Measurements from ENCODE around the gene BTBD9. TPM values are rescaled to one million over a fixed set of nuclear protein-coding genes. Genes with fewer than 3 reads are reported as not detected.

BTBD9 gene
- total RNA-seq, 1 donor from 2014 or later: 23.0 TPM

DNA sequence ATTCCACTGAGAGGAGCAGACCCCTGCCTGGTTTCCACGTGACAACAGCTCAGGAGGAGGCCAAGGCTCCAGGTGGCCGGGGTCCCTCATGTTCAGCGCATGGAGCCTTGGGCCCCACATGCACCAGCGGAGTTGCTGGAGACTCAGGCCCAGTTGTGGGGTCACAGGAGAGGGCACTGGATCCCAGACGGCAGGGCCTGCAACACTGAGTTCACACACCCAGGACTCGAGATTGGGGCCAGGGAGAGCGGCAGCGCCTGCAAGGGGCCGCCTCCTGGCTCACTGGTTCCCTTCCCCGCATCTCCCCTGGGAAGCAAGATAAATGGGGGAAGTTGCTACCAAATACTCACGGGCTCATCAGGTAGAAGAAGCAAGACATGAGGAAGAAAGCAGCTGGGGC is 472.1 kb downstream of the BTBD9 start:
- peaks cover 8% of the 10 kb centered on the region for H3K4me1 Mint-ChIP-seq
- no peak for TF ChIP-seq CTCF (IDR thresholded peaks at IDR 0.05; ENCODE audit: unreplicated experiment)
- H3K27ac Mint-ChIP-seq: no peak overlapping the region
- no peaks in the 10 kb centered on the region for H3K36me3 Mint-ChIP-seq
- no peaks in the 10 kb centered on the region for H3K27me3 Mint-ChIP-seq (ENCODE audit: low read depth)
- H3K4me3 Mint-ChIP-seq: no peak overlapping the region
- no peak for DNase-seq (ENCODE audit: low spot score in 2 of 2, unreplicated experiment in 2 of 2)
- H3K9me3 Mint-ChIP-seq: no peaks in the 10 kb centered on the region

DNA sequence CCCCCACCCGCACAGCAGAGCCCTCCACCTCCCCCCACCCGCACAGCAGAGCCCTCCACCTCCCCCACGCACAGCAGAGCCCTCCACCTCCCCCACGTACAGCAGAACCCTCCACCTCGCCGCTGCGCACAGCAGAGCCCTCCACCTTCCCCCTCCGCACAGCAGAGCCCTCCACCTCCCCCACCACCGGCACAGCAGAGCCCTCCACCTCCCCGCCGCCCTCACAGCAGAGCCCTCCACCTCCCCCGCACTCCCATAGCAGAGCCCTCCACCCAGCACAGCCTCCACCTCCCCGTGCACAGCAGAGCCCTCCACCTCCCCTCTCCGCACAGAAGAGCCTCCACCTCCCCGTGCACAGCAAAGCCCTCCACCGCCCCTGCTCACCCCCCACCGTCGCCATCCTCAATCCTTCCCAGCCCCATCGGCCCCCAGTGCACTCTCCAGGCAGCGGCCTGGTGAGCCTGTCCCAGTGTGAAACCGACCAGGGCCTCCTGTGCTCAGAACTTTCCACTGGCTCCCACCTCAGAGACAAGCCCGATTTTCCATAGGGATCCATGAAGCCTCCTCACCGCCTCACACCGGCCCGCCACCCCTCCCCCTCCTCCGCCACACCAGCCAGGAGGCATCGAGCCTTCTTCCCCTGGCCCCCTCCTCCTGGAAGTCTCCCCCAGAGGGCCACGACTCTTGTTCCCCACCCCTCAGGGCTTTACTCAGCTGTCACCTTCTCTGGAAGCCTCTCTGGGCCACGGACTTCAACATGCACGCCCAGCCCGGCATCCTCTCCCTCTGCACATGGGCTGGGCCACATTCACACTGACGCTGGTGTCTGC is 473.1 kb downstream of the BTBD9 start:
- peaks cover under 1% of the 10 kb centered on the region for H3K36me3 Mint-ChIP-seq
- no peak for TF ChIP-seq CTCF (IDR thresholded peaks at IDR 0.05; ENCODE audit: unreplicated experiment)
- no peaks in the 10 kb centered on the region for H3K27me3 Mint-ChIP-seq (ENCODE audit: low read depth)
- H3K4me1 Mint-ChIP-seq: peaks cover 8% of the 10 kb centered on the region
- no peak for DNase-seq (ENCODE audit: low spot score in 2 of 2, unreplicated experiment in 2 of 2)
- H3K27ac Mint-ChIP-seq: no peak overlapping the region
- no peak overlapping the region for H3K4me3 Mint-ChIP-seq
- no peaks in the 10 kb centered on the region for H3K9me3 Mint-ChIP-seq

DNA sequence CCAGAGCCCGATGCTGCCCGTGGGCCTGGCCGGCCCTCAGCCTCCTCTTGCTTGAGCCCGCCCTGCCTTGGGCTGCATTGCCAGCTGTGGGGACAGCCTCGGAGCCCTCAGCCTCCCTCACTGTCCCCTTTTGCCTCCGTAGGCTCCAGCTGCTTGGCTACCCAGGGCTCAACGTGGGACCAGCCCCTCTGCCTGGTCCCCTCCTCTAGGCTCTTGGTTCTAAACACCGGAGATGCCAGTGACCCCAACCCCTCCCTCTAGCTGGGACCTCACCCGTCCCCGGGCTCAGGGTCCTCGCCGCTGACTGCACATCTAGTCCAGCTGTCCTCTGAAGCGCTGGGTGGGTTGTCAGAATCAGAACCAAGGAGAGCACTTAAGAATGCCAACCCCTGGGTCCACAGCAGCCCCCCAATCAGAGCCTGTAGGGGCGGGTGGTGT is 475.0 kb downstream of the BTBD9 start:
- Mint-ChIP-seq H3K4me3 (no peak overlapping the region), H3K4me1 (peaks cover under 1% of the 10 kb centered on the region), H3K27ac (no peak overlapping the region), H3K36me3 (peaks cover 20% of the 10 kb centered on the region), H3K27me3 (ENCODE audit: low read depth) (no peaks in the 10 kb centered on the region), H3K9me3 (peaks cover 9% of the 10 kb centered on the region)
- DNase-seq (ENCODE audit: low spot score in 2 of 2, unreplicated experiment in 2 of 2): no peak
- TF ChIP-seq CTCF (IDR thresholded peaks at IDR 0.05; ENCODE audit: unreplicated experiment): no peak

GRCh38 chr6:38164131-38164481 is 475.6 kb downstream of the BTBD9 start:
- no peak overlapping the region for H3K4me3 Mint-ChIP-seq
- H3K27ac Mint-ChIP-seq: no peak overlapping the region
- no peaks in the 10 kb centered on the region for H3K4me1 Mint-ChIP-seq
- H3K27me3 Mint-ChIP-seq (ENCODE audit: low read depth): no peaks in the 10 kb centered on the region
- H3K9me3 Mint-ChIP-seq: peaks cover 10% of the 10 kb centered on the region
- H3K36me3 Mint-ChIP-seq: peaks cover 24% of the 10 kb centered on the region
- no peak for TF ChIP-seq CTCF (IDR thresholded peaks at IDR 0.05; ENCODE audit: unreplicated experiment)
- DNase-seq (ENCODE audit: low spot score in 2 of 2, unreplicated experiment in 2 of 2): no peak

DNA sequence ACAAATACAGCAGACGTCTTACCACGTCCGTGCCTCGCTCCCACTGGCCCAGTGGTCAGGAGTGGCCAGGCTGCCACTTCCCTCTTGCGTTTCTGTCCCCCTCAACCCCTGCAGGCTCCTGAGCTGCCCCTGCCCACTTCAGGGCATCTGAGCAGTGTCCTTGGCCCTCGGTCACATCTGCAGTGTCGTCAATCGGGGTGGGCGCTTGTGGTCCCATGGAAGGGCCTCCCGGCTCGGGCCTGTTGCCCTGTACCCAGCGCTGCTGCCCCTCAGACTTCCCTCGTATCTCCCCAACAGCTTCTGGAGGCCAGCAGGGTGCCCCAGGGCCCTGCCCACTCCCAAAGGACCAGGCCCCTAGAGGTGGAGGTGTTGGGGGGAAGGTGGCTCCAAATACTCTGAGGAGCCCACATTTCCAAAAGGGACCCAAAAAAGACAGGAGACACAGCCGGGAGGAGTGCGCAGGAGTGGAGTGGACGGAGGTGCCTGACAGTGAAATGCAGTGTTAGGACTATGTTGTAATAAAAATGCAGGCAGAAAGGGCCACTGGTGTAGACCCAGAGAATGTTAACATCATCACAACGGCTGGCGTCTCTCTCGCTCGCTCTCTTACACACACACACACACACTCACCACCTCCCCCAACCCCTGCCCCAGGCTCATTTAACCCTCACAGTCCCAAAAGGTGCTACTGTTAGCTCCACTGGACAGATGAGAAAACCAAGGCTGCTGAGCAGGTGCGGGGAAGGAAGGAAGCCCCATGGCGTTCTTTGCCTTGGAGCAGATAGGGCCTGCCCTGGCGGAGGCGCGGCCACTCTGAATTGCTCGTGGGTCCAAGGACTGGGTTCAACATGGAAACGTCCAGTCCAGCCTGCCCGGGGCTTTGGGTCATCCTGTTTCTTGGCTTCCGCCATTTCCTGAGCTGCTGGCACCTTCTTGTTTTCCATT is 476.3 kb downstream of the BTBD9 start:
- no peak for DNase-seq (ENCODE audit: low spot score in 2 of 2, unreplicated experiment in 2 of 2)
- Mint-ChIP-seq H3K27me3 (ENCODE audit: low read depth) (no peaks in the 10 kb centered on the region), H3K4me1 (no peaks in the 10 kb centered on the region), H3K9me3 (peaks cover 15% of the 10 kb centered on the region), H3K4me3 (no peak overlapping the region), H3K27ac (no peak overlapping the region), H3K36me3 (peaks cover 29% of the 10 kb centered on the region)
- TF ChIP-seq CTCF (IDR thresholded peaks at IDR 0.05; ENCODE audit: unreplicated experiment): no peak

Measured in mesothelial cell of epicardium (in vitro differentiated cells).